ENCODE results near the gene ARHGEF35.
"Not testable (repeated sequence)": the region's sequence is repeated elsewhere in the genome, so short reads cannot be mapped to it uniquely, and the experiment has no call there.

- not testable (repeated sequence) for TF ChIP-seq ZFP30 (CRISPR knock-in tag; IDR thresholded peaks at IDR 0.05); PPARA (CRISPR knock-in tag; IDR thresholded peaks at IDR 0.05; ENCODE audit: borderline replicate concordance); OSR1 (CRISPR knock-in tag; IDR thresholded peaks at IDR 0.05); ARNTL (CRISPR knock-in tag; IDR thresholded peaks at IDR 0.05; ENCODE audit: borderline replicate concordance, low read depth); TOX (CRISPR knock-in tag; IDR thresholded peaks at IDR 0.05; ENCODE audit: borderline replicate concordance); TSHZ2 (CRISPR knock-in tag; IDR thresholded peaks at IDR 0.05); PATZ1 (CRISPR knock-in tag; IDR thresholded peaks at IDR 0.05; ENCODE audit: borderline replicate concordance); TCF4 (CRISPR knock-in tag; IDR thresholded peaks at IDR 0.05; ENCODE audit: borderline replicate concordance); BACH2 (CRISPR knock-in tag; IDR thresholded peaks at IDR 0.05; ENCODE audit: borderline replicate concordance)
Observed at GRCh38 chr7:144195212-144195872, at the start of gene ARHGEF35.

Measured in SK-N-SH treated with all-trans-retinoic acid at 6 μM for 48 hours (cell line).